HG03280 (cell line): ENCODE measurements around the gene UGT1A3.

ENCODE experiments used
- ATAC-seq: cut with Tn5 transposase; IDR thresholded peaks from one replicate; pipeline ENCODE4 v1.9.1; 2021; ENCODE audit warnings: mild to moderate bottlenecking, moderate library complexity; ENCODE audit not compliant: unreplicated experiment

UGT1A3 gene

GRCh38 chr2:233793465-233794127 lies 64.8 kb downstream of the UGT1A3 start:
- ATAC-seq = no peak

- ATAC-seq = no peak
Measured at GRCh38 chr2:233794128-233794658, 65.4 kb downstream of the UGT1A3 start.

GRCh38 chr2:233795735-233796171 lies 66.9 kb downstream of the UGT1A3 start:
- no peak for ATAC-seq

- no peak for ATAC-seq
Measured at GRCh38 chr2:233796254-233796653, 67.4 kb downstream of the UGT1A3 start.

DNA sequence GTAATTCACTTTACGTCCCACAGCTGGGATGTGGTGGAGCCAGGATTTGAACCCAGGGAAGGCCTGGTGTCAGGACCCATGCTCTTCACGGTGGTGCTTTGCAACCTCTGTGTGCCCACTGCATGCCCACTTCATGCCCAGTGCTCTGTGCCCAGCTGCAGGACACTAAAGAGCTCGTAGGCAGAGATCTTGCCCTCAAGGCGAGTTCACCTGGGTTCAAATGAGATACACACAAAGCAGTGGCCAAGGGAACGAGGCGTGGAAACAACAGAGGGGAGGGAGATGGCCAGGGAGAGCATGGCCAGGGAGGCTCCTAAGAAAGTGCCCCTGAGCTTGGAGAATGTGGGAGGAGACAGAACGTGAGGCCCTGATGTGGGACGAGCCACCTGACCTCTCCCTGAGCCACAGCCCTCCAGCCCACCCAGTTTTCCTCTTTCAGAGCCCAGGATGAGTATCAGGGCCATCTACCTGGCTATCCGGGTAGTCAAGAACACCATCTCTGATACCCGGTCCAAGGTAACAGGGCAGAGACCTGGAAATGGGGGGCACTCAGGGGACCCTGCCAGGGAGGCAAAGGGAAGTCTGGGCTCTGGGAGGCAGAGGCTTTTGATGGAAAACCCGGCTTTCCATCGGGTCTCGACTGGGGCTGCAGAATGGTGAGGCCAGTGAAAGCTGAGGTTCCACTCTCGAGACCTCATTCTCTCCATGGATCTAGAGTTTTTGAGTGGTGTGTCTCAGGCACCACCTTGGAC lies 69.7 kb downstream of the UGT1A3 start:
- ATAC-seq = no peak

DNA sequence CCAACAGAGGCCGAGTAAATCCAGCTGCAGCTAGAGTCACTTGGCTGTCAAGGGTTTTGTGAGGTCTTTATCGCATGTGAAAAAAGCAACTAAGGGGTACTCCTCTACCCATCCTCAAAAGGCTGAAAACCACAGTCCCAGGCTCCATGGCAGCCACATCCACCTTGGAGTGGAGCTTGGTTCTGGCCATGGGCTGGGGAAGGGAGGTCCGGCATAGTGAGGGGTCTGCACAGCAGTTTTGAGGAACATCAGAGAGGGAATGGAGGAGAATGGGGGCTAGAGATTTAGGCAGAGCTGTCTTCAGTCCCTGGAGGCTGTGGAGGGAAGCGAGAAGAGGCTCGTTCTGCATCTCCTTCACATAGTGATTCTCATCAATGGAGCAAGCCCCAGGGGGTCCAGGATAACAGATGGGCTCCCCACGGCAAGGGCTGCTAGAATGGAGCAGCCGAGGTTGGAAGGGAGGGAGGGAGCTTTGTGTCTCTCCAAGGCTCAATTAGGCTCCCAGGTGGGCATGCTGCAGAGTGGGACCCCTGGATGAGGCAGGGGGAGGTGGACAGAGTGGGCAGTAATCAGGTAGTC lies 70.3 kb downstream of the UGT1A3 start:
- ATAC-seq = no peak

DNA sequence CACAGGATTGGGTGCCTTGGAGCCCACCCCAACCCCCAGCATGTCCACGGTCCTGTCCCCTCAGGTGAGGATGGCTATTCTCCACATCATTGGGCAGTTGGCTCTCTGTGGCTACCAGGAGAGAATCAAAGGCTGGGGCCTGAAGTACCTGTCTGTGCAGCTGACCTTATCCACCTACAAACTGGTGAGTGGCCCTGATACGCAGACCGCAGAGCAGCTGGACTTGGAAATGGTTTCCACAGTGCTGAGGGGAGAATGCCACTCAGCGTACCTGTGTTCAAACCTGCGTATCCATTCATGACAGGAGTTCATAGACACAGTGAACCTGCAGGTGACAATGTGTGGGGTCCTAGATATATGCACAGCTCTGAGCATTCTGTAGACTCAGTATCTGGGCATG lies 70.9 kb downstream of the UGT1A3 start:
- no peak for ATAC-seq

DNA sequence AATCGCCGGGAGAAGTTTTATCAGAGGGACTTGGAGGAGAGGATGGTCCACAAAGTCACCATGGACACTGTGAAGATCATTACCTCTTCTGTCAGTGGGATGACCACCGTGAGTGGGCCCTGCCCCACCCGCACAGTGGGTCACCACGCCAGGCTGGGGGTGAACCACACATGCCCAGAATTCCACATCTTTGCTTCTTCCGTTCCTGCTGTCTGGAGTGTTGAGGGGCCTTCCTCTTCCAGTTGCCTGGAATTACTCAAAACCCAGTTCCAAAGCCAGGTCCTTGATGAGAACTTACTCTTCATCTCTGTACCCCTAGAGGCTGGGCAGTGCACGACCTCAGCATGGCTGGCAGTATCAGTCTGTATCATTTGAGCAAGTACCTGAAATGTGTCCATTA lies 71.4 kb downstream of the UGT1A3 start:
- ATAC-seq = no peak

GRCh38 chr2:233801357-233802131 lies 72.7 kb downstream of the UGT1A3 start:
- ATAC-seq = no peak

DNA sequence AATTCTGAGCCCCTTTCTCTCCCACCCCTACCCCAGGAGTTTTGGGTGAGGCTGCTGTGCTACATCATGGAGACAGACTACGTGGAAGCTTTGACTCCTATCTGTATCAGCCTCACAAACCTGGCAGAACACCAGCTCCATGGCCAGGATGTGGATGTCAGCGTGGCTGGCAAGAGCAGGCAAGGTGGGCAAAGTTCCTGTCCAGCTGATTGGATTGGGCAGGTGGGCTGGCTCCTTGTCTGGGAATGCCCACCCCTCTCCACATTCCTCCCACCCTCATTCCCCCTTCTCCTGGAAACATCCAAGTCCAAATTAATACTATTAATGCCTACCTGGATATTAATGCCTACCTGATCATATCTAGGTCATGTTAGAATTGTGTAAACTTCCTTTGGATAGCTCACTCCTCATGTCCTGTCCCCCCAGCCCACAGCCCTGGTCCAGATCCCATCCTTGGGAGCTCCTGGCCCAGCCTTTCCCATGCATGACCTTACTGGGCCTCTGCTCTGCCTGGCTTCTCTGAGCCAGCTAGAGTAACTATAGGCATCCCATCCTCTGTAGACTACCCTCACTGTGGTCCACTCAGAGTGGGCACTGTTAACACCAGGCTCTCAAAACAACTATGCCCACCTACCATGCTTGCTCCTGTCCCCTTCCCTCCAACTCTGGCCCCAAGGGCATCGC lies 73.4 kb downstream of the UGT1A3 start:
- no peak for ATAC-seq

DNA sequence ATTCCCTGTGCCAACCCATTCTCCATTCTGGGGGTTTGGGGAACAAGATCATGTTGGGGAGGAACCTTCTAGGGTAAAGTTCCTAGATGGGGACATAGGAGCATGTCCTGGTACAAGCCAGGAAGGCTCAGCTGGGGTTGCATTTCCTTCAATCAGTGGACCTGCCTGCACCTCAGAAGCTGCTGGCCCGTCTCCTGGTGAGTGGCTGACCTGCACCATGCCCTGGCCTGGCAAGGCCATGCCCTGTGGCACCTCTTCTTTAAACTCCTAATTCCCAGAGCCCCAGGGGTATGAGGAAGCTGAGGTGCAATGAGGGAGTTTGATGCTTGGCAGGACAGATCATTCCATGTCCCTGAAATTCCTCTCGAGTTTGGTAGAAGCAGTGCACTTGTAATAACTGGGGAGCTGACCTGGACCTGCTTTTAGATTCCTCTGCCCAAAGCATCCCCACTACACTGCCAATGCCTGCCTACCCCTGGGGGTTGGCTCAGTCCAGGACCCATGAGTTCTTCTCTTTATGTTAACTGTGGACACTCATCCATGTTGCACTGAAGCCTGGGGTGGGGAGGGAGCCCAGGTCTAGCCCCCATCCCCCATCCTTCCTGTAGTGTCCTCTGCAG lies 74.6 kb downstream of the UGT1A3 start:
- ATAC-seq = no peak

GRCh38 chr2:233803994-233804393 lies 75.2 kb downstream of the UGT1A3 start:
- ATAC-seq = no peak

- no peak for ATAC-seq
Measured at GRCh38 chr2:233807215-233807865, 78.5 kb downstream of the UGT1A3 start.

- ATAC-seq = no peak
Measured at GRCh38 chr2:233807966-233808935, 79.4 kb downstream of the UGT1A3 start.

GRCh38 chr2:233810385-233810784 lies 81.5 kb downstream of the UGT1A3 start:
- no peak for ATAC-seq

DNA sequence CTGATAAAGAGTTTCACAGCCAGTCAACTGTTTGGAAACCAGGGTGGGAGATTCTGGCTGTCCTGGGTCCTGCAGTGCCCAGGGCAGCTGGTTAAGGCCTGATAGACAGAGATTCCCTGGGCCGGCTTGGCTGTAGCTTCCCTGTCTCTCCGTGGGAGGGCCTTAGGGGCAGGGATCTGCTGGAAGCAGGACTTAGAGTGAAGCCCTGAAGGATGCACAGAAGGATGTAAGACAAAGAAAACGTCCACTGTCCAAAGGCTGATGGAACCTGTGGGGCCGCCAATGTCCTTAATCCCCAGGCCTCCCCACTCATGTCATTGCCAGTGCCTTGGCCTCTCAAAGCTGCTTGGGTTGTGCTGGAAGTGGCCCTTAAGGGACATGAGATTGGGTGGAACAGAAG lies 82.2 kb downstream of the UGT1A3 start:
- no peak for ATAC-seq

DNA sequence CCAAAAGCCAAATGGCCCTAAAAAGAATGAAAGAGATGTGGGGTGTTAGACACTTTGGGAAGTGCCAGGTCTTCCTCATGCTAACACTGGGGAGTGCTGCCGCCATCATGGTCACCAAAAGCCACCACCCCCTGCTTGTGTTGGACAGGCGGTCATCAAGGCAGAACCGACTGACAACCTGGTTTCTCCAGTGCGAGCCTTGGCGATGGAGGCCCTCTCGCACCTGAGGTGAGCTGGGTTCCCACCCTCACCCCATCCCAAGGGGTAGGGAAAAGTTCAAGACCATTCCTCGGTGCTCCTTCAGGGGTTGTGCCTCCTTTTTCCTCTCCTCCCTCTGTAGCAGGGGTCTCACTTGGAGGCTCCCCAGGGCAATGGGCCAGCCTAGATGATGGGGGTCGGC lies 82.9 kb downstream of the UGT1A3 start:
- no peak for ATAC-seq

DNA sequence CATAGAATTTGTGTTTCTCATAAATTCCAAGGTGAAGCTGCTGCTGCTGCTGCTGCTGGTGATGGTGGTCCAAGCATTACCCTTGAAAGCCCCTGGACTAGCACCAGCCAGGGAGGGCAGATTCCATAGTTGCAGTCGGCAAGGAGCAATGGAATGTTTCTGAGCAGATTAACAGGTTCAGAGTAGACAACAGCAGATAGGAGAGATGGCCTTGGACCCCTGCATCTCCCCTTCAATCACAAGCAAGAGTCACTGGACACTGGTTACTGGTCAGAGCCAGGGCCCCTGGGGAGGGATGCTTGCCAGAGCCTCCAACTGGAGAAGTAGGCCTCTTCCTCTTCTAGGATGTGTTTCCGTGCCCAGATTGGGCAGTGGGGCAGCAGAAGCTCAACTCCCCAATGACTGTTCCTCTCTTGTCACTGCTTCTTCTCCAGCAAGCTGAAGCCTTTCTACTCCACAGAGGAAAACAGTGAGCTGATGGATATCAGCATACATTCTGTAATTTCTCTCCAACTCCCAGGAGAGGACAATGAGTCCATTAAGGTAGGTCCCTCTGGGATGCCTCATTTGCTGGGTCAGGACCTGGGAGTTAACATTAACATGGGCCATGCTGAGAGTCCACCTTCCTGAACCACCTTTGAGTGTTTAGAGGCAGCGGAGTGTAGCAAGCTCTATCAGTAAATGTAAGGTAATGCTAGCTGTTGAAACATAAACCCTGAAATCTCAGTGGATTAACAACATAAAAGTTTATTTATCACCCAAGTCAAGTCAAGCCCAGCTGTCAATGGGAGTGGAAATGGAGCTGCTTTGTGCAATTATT lies 84.6 kb downstream of the UGT1A3 start:
- ATAC-seq = no peak
